T-cell (primary cell): ENCODE measurements around the gene SLAMF7. TPM values are rescaled to one million over a fixed set of nuclear protein-coding genes. Genes with fewer than 3 reads are reported as not detected.
"Not testable (repeated sequence)": the region's sequence is repeated elsewhere in the genome, so short reads cannot be mapped to it uniquely, and the experiment has no call there.

Source experiments
- ATAC-seq, 4 experiments: fragments of 200-7000 bp in 3 of 4; fragments of 150-1000 bp in 1 of 4; cut with Tn5 transposase; replicated peaks in 1 of 4; 1 replicate in 3 of 4; 2 replicates in 1 of 4; pipeline ENCODE4 v1.10.0; 2021; ENCODE audit warnings: moderate library complexity in 3 of 4, mild to moderate bottlenecking in 2 of 4, moderate number of reproducible peaks in 1 of 4
- CTCF ChIA-PET, 2 donors: fragments of 300-600 bp; sonication (Branson Sonifier 250); formaldehyde crosslinking; loops; one replicate each; lab custom pipeline; 2022; ENCODE audit warnings: antibody characterized with exemption in 2 of 2; lab: Charles Lee
- POLR2A ChIA-PET, 2 donors: fragments of 300-600 bp; sonication (Branson Sonifier 250); formaldehyde crosslinking; loops; one replicate each; lab custom pipeline; 2022; ENCODE audit warnings: antibody characterized with exemption in 2 of 2; lab: Charles Lee
- DNase-seq, 35 experiments: peaks; one replicate each; pipeline versions ENCODE4 v3.0.0 to v3.0.0-alpha.2; 2013 to 2023
- H3K27ac ChIP-seq: one replicate; pipeline ENCODE4 v1.5.1; 2013; ENCODE audit warnings: low read length
- H3K27me3 ChIP-seq, 2 experiments: replicated peaks in 1 of 2; 1 replicate in 1 of 2; 2 replicates in 1 of 2; pipeline versions ENCODE4 v1.6.1 to v1.7.0; 2013; ENCODE audit warnings: low read length in 1 of 2, mixed read lengths in 1 of 2; ENCODE audit not compliant: control insufficient read depth in 2 of 2, insufficient read depth in 2 of 2; ENCODE audit errors: extremely low read depth in 1 of 2
- H3K36me3 ChIP-seq, 2 donors: 1 replicate in 1 of 2; 2 replicates in 1 of 2; pipeline versions ENCODE4 v1.6.1 to v1.7.0; 2013; ENCODE audit warnings: low read length in 1 of 2; ENCODE audit not compliant: control insufficient read depth in 2 of 2, insufficient read depth in 1 of 2; ENCODE audit errors: extremely low read depth in 1 of 2
- H3K4me1 ChIP-seq, 2 experiments: 1 replicate in 1 of 2; 2 replicates in 1 of 2; pipeline versions ENCODE4 v1.6.1 to v1.7.0; 2013; ENCODE audit warnings: low read length in 2 of 2, mixed read lengths in 1 of 2; ENCODE audit not compliant: insufficient read depth in 2 of 2, control insufficient read depth in 1 of 2; ENCODE audit errors: extremely low read depth in 1 of 2
- H3K4me3 ChIP-seq, 2 donors: 1 replicate in 1 of 2; 2 replicates in 1 of 2; pipeline versions ENCODE4 v1.5.1 to v1.7.0; 2013; ENCODE audit warnings: mild to moderate bottlenecking in 2 of 2, low read length in 1 of 2, moderate library complexity in 1 of 2; ENCODE audit not compliant: control insufficient read depth in 1 of 2; ENCODE audit errors: extremely low read depth in 1 of 2
- H3K9me3 ChIP-seq: 2 replicates; pipeline ENCODE4 v1.7.0; 2013
- H3K27ac Mint-ChIP-seq, 2 donors: one replicate each; pipeline ENCODE4 v1.8.0; 2020 to 2021; ENCODE audit warnings: mild to moderate bottlenecking in 2 of 2, mixed read lengths in 2 of 2
- H3K27me3 Mint-ChIP-seq, 2 donors: one replicate each; pipeline ENCODE4 v1.8.0; 2021 to 2022; ENCODE audit warnings: mixed read lengths in 2 of 2
- H3K36me3 Mint-ChIP-seq: one replicate; pipeline ENCODE4 v1.8.0; 2021; ENCODE audit warnings: mixed read lengths
- H3K4me1 Mint-ChIP-seq, 3 donors: one replicate each; pipeline ENCODE4 v1.8.0; 2020 to 2022; ENCODE audit warnings: mixed read lengths in 3 of 3, mild to moderate bottlenecking in 1 of 3
- H3K4me3 Mint-ChIP-seq, 3 donors: one replicate each; pipeline ENCODE4 v1.8.0; 2020 to 2022; ENCODE audit warnings: mild to moderate bottlenecking in 3 of 3, mixed read lengths in 3 of 3, moderate library complexity in 3 of 3
- H3K9me3 Mint-ChIP-seq, 3 donors: one replicate each; pipeline ENCODE4 v1.8.0; 2020 to 2022; ENCODE audit warnings: mixed read lengths in 3 of 3
- WGBS: methylation state at CpG from one replicate; pipeline ENCODE4 v1.1.5; 2013; ENCODE audit warnings: missing lambda C conversion rate; ENCODE audit not compliant: insufficient coverage; 5-methylcytosine and 5-hydroxymethylcytosine counted together
- total RNA-seq, 35 experiments: library from RNA in 6 of 35; stranded (reverse) in 6 of 35; fragments of 120-200 nt in 1 of 35; gene quantifications; one replicate each; pipeline versions ENCODE4 v1.2.1 to v1.2.4 and lab custom pipeline; 2013 to 2026

The SLAMF7 gene
- total RNA-seq, 5 donors from 2014 or later (not counting 1 experiment from before 2014, with no cell fraction given) = 9.5 to 32.0 (median 25.5) TPM

GRCh38 chr1:160710517-160711252, 28.4 kb upstream of the SLAMF7 start:
- H3K27me3 ChIP-seq = no peaks in the 10 kb centered on the region
- H3K4me3 ChIP-seq = peak overlapping the region; percentile 78 to 94
- H3K27ac ChIP-seq = peak overlapping the region; percentile 95
- POLR2A ChIA-PET = interaction anchor here (0.6 to 1.1 kb wide), 3 partner anchors 11 to 78 kb away, joined by 3 read pairs; no protein-coding TSS in a partner anchor
- WGBS = 0% methylated on average over 2 of the region's 4 CpGs
- H3K27me3 Mint-ChIP-seq = no peaks in the 10 kb centered on the region
- peaks cover 2% of the 10 kb centered on the region for H3K36me3 Mint-ChIP-seq
- H3K4me1 ChIP-seq = peaks cover 55 to 58% of the 10 kb centered on the region in 2 experiments
- H3K9me3 Mint-ChIP-seq = no peaks in the 10 kb centered on the region
- no peak overlapping the region for H3K4me3 Mint-ChIP-seq
- no peaks in the 10 kb centered on the region for H3K9me3 ChIP-seq
- no peak for DNase-seq
- peaks cover 39 to 46% (median 39%) of the 10 kb centered on the region in 3 donors for H3K4me1 Mint-ChIP-seq
- H3K36me3 ChIP-seq = peaks cover 0 to 2% of the 10 kb centered on the region in 2 donors
- H3K27ac Mint-ChIP-seq = no peak overlapping the region
- CTCF ChIA-PET = interaction anchor here in 1 of 2 donors (1.0 to 5.3 kb wide), 4 partner anchors 15 to 58 kb away, joined by 4 to 52 read pairs (median 22); no protein-coding TSS in a partner anchor
- ATAC-seq = no peak

GRCh38 chr1:160711276-160711601, 27.8 kb upstream of the SLAMF7 start:
- Histone ChIP-seq H3K9me3 (no peaks in the 10 kb centered on the region), H3K4me1 (peaks cover 52 to 53% of the 10 kb centered on the region in 2 experiments), H3K27me3 (no peaks in the 10 kb centered on the region), H3K27ac (peak overlapping the region; percentile 95), H3K36me3 (no peaks in the 10 kb centered on the region), H3K4me3 (peak overlapping the region; percentile 78 to 94)
- POLR2A ChIA-PET = interaction anchor here (0.6 to 1.1 kb wide), 3 partner anchors 11 to 79 kb away, joined by 3 read pairs; no protein-coding TSS in a partner anchor
- no CpG with 5 or more reads among the region's 2 CpGs for WGBS
- Mint-ChIP-seq H3K27me3 (no peaks in the 10 kb centered on the region), H3K4me3 (no peak overlapping the region), H3K36me3 (no peaks in the 10 kb centered on the region), H3K27ac (no peak overlapping the region), H3K9me3 (no peaks in the 10 kb centered on the region), H3K4me1 (peaks cover 37 to 47% (median 44%) of the 10 kb centered on the region in 3 donors)
- DNase-seq (no peak), ATAC-seq (no peak)
- CTCF ChIA-PET = interaction anchor here in 1 of 2 donors (1.0 to 5.3 kb wide), 5 partner anchors 14 to 58 kb away, joined by 4 to 52 read pairs (median 9); no protein-coding TSS in a partner anchor

- WGBS = 0% methylated on average over 2 of the region's 9 CpGs
- DNase-seq = peak in 34 of 35 experiments; percentile 24 to 79 (median 48)
- CTCF ChIA-PET = interaction anchor here (0.6 to 5.3 kb wide), 11 partner anchors 13 to 310 kb away, joined by 3 to 52 read pairs (median 4); no protein-coding TSS in a partner anchor
- ATAC-seq = peak; percentile 54 to 77 (median 60)
- Mint-ChIP-seq H3K4me3 (no peak within 1 kb of the TSS), H3K4me1 (peaks cover 39 to 50% (median 47%) of the 10 kb centered on the region in 3 donors), H3K27ac (no peak within 1 kb of the TSS), H3K36me3 (no peaks in the 10 kb centered on the region), H3K27me3 (no peaks in the 10 kb centered on the region), H3K9me3 (no peaks in the 10 kb centered on the region)
- no peaks in the 10 kb centered on the region for H3K27me3 ChIP-seq
- peak within 1 kb of the TSS; percentile 78 to 94 for H3K4me3 ChIP-seq
- peak within 1 kb of the TSS; percentile 95 for H3K27ac ChIP-seq
- H3K4me1 ChIP-seq = peaks cover 50 to 51% of the 10 kb centered on the region in 2 experiments
- POLR2A ChIA-PET = interaction anchor here (0.7 to 1.1 kb wide), 3 partner anchors 10 to 357 kb away, joined by 3 to 7 read pairs (median 4); no protein-coding TSS in a partner anchor
- no peaks in the 10 kb centered on the region for H3K36me3 ChIP-seq
- H3K9me3 ChIP-seq = no peaks in the 10 kb centered on the region
These were observed 27.3 kb upstream of the SLAMF7 start, which contains the start of gene CD48 for GRCh38 chr1:160711602-160712311. TSS of gene CD48 (minus strand) at chr1:160711822. CDS start at chr1:160711763, 59 bp downstream.

DNA sequence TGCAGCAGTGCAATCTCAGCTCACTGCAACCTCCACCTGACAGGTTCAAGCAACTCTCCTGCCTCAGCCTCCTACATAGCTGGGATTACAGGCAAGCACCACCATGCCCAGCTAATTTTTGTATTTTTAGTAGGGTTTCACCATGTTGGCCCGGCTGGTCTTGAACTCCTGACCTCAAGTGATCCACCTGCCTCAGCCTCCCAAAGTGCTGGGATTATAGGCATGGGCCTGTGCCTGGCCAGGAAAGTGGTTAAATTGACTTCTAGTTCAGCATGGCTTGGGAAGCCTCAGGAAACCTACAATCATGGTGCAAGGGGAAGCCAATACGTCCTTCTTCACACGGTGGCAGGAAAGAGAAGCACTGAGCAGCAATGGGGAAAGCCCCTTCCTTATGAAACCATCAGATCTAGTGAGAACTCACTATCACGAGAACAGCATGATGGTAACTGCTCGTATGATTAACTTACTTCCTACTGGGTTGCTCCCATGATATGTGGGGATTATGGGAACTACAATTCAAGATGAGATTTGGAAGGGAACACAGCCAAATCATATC, 26.4 kb upstream of the SLAMF7 start:
- not testable (repeated sequence) for H3K36me3 ChIP-seq, H3K9me3 Mint-ChIP-seq, H3K27ac Mint-ChIP-seq, H3K36me3 Mint-ChIP-seq, H3K9me3 ChIP-seq, H3K27me3 ChIP-seq, H3K27me3 Mint-ChIP-seq, H3K4me3 Mint-ChIP-seq
- 60% methylated on average over 1 of the region's 5 CpGs for WGBS
- H3K4me3 ChIP-seq = peak overlapping the region; percentile 78 to 94
- POLR2A ChIA-PET = interaction anchor here (0.6 kb wide), 3 partner anchors 116 to 307 kb away, joined by 4 to 8 read pairs (median 6); no protein-coding TSS in a partner anchor
- peaks cover 45 to 56% (median 47%) of the 10 kb centered on the region in 3 donors for H3K4me1 Mint-ChIP-seq
- CTCF ChIA-PET = interaction anchor here (0.6 to 5.3 kb wide), 13 partner anchors 8 to 453 kb away, joined by 3 to 52 read pairs (median 5); partner anchors contain the start of gene PPOX (in 1 of the 2)
- ATAC-seq = peak; percentile 39 to 64 (median 43)
- H3K27ac ChIP-seq = peak overlapping the region; percentile 95
- peaks cover 43 to 44% of the 10 kb centered on the region in 2 experiments for H3K4me1 ChIP-seq
- DNase-seq = peak in 29 of 35 experiments; percentile 19 to 87 (median 39)

DNA sequence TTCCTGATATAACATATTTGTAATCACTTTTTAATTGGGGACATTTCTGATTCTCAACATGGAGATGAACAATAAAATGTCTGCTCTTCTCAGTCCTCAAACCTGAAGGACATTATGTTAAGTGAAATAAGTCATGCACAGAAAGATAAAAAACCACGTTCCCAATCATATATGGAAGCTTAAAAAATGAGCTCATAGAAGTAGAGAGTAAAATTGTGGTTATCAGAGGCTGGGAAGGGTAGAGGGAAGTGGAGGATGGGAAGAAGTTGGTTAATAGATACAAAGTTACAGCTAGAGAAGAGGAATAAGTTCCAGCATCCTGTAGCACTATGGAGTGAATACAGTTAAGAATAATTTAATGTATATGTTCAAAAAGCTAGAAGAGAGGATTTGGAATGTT, 25.9 kb upstream of the SLAMF7 start:
- Mint-ChIP-seq H3K36me3 (no peaks in the 10 kb centered on the region), H3K4me1 (peaks cover 47 to 60% (median 48%) of the 10 kb centered on the region in 3 donors), H3K4me3 (peak overlapping the region in 1 of 3 donors; percentile 4), H3K9me3 (no peaks in the 10 kb centered on the region), H3K27ac (no peak overlapping the region), H3K27me3 (no peaks in the 10 kb centered on the region)
- Histone ChIP-seq H3K27me3 (no peaks in the 10 kb centered on the region), H3K4me1 (peaks cover 38% of the 10 kb centered on the region in 2 experiments), H3K36me3 (no peaks in the 10 kb centered on the region), H3K9me3 (no peaks in the 10 kb centered on the region), H3K27ac (peak overlapping the region; percentile 95), H3K4me3 (no peak overlapping the region)
- DNase-seq (no peak), ATAC-seq (no peak)
- POLR2A ChIA-PET = interaction anchor here (0.5 to 0.8 kb wide), 4 partner anchors 14 to 452 kb away, joined by 3 to 8 read pairs (median 4); no protein-coding TSS in a partner anchor
- CTCF ChIA-PET = interaction anchor here (0.6 to 5.3 kb wide), 9 partner anchors 8 to 453 kb away, joined by 3 to 52 read pairs (median 4); partner anchors contain the start of gene PPOX (in 1 of the 2)
- WGBS = no CpG with 5 or more reads among the region's 1 CpG
